A549 treated with ZK216348 at 1 μM for 4 hours (cell line): Measurements from ENCODE around the gene DAGLB. TPM values are rescaled to one million over a fixed set of nuclear protein-coding genes. Genes with fewer than 3 reads are reported as not detected.

Source experiments
- total RNA-seq: library from RNA; stranded (reverse); fragments of 200-300 nt; extraction: Qiagen RNA extraction; gene quantifications from 5 replicates; pipeline ENCODE4 v1.2.3, GENCODE V29; 2022; ENCODE audit warnings: low read depth

The DAGLB gene
- total RNA-seq = 15.8 to 28.3 TPM (median 26.3 TPM) in 5 replicates

DNA sequence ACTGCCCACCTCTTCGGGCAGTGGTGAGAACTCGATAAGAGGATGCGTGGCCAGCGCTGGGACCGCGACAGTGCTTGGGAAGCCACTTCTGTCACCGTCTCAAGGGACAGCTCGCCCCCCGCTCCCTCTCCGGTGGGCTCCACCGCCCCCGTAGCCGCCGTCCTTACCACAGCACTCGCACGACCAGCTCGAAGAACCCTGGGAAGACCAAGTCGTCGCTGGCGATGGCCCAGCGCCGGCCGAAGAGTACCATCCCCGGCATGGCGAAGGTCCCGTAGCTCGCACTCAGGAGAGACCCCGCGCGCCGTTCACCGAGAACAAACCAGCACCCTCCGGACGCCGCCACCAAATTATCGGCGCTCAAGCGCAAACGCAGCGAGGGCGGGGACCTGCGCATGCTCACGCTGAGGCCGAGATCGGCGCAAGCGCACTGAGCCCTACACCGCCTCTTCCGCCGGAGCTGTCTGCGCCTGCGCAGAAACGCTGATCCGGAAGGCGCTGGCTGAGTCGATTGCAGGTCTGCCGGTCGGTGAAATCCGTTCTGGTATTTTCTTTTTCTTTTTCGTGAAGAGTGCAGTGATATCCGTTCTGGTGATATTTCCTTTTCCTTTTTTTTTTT, at the start of gene DAGLB:
Gene DAGLB, minus strand, starts transcription at position 374 of the 619 bp plus-strand sequence. Its CDS starts 112 bp downstream, at position 262.

Other genes starting within 250 kb of the DAGLB start
- 21.9 to 28.6 TPM (median 26.8 TPM) in 5 replicates for gene CYTH3, start 175.3 kb downstream of the DAGLB start, total RNA-seq
- gene FAM220A, start 99.0 kb downstream of the DAGLB start, total RNA-seq = 10.7 to 16.2 TPM (median 14.8 TPM) in 5 replicates
- gene RAC1, start 73.4 kb downstream of the DAGLB start, total RNA-seq = 340 to 391 TPM (median 365 TPM) in 5 replicates
- 108 to 155 TPM (median 137 TPM) in 5 replicates for gene KDELR2, start 36.2 kb upstream of the DAGLB start, total RNA-seq
- not detected in 5 replicates for gene GRID2IP, start 103.5 kb upstream of the DAGLB start, total RNA-seq
- 41.2 to 54.0 TPM (median 46.9 TPM) in 5 replicates for gene ZDHHC4, start 129.5 kb upstream of the DAGLB start, total RNA-seq
- 21.5 to 28.4 TPM (median 25.4 TPM) in 5 replicates for gene INTS15, start 142.1 kb upstream of the DAGLB start, total RNA-seq
- 1.8 to 3.4 TPM (median 2.8 TPM) in 5 replicates for gene ZNF853, start 167.7 kb upstream of the DAGLB start, total RNA-seq
- 12.1 to 17.9 TPM (median 15.5 TPM) in 5 replicates for gene ZNF316, start 189.4 kb upstream of the DAGLB start, total RNA-seq